ENCODE measurements around the gene PPP1R11.
"Not testable (repeated sequence)": the region's sequence is repeated elsewhere in the genome, so short reads cannot be mapped to it uniquely, and the experiment has no call there.

PPP1R11 gene, protein sequence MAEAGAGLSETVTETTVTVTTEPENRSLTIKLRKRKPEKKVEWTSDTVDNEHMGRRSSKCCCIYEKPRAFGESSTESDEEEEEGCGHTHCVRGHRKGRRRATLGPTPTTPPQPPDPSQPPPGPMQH

DNA sequence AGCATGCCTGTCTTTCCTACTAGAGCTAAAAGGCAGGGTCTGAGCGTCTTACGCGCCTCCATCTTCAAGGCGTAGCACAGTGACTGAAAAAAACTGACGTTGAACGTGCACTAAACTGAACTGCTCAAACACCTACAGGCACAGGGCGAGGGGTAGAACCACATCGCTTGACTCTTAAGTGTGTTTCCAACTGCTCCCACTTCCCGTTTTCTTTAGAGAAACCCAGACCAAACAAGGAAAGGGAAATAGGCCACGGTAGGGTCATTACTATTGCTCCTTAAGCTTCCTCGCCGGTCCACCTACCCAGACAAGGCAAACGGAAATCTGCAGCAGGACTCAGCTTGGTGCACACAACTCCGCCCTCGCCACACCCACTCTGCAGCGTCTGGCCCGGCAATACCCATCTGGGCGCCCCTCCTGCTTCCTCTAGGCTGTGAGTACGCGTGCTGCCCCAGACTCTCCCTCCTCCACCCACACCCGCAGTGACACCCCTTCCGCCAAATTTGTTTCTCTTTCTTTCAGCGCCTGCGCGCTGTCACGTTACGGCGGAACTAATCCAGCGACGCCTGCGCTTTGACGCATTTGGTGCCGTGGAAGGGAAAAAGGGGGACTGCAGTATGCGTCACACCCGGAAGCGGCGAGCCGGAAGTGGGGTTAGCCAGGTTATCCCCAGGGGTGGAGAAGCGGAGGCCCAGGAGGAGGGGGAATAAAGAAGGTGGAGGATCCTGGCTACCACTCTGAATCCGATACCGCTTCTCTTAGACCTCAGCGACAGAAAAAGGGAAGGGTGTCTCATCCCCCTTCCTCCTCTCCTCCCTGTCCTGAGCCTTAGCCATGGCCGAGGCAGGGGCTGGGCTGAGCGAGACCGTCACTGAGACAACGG is at the start of gene PPP1R11:
TSS of gene PPP1R11 (plus strand) at position 622 of the 883 bp plus-strand sequence. CDS start at position 835, 213 bp downstream.
- DNase-seq (ENCODE audit: low read depth): peak; percentile 98

DNA sequence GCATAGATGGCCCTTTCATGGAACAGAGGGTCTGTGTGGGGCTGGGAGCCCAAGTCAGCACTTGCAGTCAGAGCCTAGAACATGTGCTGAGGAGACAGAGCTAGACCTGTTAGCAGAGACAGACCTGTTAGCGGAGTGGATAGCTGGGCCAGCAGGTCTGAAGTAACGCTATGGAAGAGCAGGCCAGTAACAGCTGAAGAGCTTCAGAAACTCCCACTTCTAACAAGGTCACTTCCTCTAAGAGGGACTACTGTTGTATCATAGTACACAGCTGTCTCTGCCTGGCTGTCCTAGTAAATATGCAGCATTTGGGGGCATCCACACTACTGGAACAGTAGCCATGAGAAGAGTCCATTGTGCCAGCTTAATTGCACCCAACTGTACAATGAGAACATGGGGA is 47.2 kb upstream of the PPP1R11 start:
- no peak for DNase-seq (ENCODE audit: low read depth)

DNA sequence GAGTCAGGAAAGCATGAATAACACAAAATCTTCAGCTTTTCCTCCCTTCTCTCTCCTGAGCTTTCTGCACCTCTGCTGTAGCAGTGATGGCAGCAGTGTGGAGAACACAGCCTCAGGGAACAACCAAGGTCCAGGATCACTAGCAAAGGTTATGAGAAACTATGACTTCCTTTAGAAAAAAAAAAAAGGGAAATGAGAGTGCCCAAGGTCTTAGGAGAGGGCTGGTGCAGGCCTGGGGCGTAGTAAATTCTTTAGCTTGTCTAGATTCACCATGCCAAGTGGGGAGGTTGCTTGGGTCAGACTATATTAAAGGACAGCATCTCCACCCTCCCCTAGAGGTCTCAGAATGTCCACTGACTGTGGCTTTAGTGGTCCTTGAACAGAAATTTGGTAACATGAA is 46.4 kb upstream of the PPP1R11 start:
- DNase-seq (ENCODE audit: low read depth): no peak

DNA sequence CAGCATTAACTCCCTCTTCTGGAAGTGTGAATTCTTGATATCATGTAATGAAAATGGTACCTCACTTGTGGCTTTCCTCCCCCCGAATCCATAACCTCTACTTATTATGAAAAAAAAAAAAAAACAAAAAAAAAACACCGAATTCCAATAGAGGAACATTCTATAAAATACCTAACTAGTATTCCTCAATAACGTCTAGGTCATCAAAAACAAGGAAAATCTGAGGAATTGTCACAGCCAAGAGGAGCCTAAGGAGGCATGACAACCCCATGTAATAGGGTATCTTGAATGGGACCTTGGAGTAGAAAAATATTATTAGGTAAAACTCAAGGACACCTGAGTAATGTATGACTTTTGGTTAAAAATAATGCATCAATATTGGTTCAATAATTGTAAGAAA is 44.8 kb upstream of the PPP1R11 start:
- DNase-seq (ENCODE audit: low read depth): no peak

DNA sequence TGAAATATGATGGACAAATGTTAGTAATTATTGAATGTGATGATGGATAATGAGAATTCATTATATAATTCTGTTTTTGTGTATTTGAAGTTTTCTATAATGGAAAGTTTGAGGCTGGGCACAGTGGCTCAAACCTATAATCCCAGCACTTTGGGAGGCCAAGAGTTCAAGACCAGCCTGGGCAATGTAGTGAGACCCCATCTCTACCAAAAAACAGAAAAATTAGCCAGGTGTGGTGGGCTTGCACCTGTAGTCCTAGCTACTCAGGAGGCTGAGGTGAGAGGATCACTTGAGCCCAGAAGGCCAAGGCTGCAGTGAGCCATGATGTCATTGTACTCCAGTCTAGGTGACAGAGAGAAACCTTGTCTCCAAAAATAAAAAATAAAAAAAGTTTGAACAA is 44.3 kb upstream of the PPP1R11 start:
- DNase-seq (ENCODE audit: low read depth): not testable (repeated sequence)

DNA sequence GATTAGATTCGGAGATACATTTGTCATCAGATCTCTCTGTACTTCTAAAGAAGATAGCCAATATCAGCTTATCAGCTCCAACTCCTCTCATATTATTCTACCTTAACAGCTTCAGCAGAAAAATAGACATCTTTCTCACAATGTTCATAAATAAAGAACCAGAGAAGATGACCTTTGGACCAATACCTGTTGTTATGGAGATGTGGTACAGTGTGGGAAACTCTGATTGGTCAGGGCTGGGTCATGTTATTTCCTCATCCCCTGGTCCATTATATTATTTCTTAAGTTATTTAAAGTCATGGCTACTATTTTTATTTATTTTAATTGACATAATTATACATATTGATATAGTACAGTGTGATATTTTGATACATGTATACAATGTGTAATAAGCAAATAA is 41.8 kb upstream of the PPP1R11 start:
- no peak for DNase-seq (ENCODE audit: low read depth)

DNA sequence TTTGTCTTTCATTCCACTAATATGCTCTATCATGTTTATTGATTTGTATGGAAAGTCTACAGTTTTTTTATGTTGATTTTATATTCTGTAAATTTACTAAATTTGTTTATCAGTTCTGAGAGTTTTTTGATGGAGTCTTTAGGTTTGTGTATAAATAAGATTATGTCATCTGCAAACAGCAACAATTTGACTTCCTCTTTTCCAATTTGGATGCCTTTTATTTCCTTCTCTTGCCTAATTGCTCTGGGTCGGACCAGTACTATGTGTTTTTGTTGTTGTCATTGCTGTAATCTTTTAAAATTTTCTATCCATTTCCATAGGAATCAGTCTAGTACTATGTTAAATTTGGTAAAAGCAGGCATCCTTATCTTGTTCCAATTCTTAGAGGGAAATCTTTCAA is 37.4 kb upstream of the PPP1R11 start:
- no peak for DNase-seq (ENCODE audit: low read depth)

DNA sequence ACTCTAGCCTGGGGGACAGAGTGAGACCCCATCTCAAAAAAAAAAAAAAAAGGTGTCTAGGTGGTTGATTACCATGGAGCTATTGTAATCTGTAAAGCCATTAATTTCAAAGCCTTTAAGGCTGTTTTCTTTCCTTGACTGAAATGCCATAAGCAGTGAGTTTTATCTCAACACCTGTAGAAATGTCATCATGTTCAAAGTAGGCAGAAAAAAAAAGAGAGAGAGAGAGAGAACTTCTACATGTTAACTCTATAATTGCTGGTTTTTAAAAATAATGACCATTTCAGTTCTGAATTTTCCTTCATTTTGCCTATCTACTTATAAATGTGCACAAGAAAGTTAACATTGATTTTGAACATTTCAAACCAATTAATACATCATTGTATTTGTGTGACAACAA is 35.6 kb upstream of the PPP1R11 start:
- DNase-seq (ENCODE audit: low read depth): no peak

DNA sequence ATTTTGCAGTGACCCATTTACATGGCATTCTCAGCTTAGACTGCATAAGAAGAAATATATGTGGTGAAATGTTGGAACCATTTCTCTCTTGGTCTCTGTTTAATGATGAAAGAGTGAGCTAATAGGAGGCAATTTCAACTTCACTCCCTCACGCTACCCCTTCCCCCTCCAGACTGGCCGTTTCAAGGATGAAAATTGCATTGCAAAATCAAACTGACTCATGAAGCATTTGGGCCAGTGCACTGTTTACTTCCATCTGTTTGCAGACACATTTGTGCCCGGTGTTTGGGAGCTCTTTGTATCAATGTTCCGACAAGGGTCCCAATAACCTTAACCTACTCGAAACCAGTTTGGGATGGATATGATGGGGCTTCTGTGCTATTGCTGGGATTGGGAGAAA is 33.6 kb upstream of the PPP1R11 start:
- not testable (repeated sequence) for DNase-seq (ENCODE audit: low read depth)

DNA sequence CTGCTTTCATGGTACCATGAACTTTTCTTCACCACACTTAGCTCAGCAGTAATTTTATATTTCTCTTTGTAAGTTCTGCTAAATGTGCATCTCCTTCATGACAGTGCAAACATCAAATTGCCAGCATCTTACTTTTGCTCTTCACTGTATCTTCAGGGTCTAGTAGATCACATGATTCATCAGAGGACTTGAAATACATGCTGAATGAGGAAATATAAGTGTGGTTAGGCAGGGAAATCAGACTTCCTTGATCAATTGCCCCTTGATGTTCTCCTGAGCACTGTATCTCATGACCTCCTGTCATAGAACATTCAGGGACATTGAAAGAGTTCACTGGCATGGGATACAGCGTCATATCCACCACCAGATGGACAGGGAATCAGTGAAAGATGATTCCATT is 31.2 kb upstream of the PPP1R11 start:
- DNase-seq (ENCODE audit: low read depth): no peak

DNA sequence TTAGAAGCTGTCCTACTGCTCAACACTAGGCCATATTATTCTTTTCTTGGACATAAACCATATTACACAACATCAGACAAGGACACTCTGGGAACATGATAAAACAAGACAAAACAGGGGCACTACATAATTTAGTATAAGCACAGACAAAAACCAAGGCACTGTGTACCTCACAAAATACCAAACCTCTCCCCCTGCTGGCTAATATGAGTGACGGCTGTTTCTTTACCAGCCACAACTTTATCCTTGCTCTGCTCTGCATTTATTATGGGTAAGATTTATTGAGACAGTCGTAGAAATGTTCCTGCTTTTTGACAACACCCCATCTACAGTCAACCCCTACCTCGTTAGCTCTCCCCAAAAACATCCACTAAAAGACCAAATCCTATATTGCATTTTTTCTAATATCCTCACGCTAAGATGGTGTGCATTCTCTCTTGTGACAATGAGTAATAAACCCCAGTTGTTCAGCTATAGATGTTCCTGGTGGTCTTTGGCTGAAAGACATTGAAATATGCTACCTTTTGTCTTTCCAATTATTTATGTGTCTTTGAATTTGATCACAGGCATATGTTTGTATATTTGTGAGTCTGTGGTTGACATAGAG is 29.7 kb upstream of the PPP1R11 start:
- DNase-seq (ENCODE audit: low read depth): no peak

DNA sequence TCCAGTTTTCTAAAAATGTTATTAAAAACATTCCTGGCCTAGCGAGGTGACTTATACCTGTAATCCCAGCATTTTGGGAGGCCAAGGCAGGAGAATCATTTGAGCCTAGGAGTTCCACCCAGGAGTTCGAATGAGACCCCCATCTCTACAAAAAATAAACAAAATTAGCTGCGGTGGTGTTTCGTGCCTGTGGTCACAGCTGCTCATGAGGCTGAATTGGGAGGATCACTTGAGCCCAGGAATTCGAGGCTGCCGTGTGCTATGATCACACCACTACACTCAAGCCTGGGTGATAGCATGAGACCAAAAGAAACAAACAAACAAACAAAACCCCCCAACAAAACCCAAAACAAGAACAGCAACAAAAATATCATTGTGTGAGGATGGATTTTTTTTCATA is 25.8 kb upstream of the PPP1R11 start:
- DNase-seq (ENCODE audit: low read depth): no peak

DNA sequence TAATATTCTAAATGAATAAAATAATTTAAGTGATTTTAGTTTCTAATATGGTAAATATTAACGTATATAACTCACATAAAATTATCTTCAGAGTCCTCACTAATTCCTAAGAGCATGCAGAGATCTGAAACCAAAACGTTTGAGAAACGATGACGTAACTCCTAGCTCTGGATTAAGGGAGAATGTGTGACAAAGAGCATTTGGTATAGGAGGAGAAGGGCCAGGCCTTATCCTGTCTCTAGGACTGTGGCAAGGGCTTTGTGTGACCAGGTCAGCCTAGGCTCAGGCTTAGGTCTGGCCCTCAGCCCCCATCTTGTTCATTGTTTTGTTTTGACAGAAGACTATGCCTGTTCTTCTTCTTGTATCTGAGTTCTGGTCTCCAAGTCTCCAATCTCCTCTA is 25.2 kb upstream of the PPP1R11 start:
- DNase-seq (ENCODE audit: low read depth): no peak

DNA sequence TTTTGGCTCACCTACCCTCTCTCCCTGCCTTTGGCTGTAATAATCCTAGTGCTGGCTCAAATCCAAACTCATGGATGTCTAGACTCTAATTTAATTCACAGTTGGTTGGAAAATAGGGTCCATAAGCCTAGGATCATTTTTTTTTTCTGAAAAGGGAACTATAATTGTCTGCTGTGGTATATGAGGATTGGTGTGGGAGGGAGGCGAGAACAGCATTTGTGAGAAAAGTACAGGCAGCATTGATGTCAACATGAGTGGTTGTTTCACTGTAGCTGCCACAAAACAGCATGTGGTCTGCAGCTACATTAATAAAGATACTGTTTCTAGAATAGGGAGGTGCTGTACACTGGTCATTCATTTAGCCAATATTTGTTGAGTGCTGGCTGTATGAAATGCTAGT is 24.5 kb upstream of the PPP1R11 start:
- no peak for DNase-seq (ENCODE audit: low read depth)

DNA sequence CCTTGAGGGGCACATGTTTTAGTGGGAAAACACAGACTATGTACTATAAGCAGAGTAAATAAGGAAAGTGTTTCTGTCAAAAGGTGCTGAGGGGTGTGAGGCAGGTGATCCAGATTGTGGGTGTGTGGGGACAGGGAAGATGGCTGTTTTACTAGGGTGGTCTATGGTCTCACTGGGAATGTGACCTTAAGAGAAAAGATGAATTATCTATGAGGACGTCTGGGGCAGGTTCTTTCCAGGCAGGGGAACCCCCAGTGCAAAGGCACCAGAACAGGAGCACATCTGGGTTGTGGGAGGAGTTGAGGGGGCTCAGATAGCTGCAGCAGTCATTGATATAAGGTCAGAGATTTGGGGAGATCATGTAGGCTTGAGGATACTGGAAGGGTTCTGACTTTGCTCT is 24.1 kb upstream of the PPP1R11 start:
- no peak for DNase-seq (ENCODE audit: low read depth)

DNA sequence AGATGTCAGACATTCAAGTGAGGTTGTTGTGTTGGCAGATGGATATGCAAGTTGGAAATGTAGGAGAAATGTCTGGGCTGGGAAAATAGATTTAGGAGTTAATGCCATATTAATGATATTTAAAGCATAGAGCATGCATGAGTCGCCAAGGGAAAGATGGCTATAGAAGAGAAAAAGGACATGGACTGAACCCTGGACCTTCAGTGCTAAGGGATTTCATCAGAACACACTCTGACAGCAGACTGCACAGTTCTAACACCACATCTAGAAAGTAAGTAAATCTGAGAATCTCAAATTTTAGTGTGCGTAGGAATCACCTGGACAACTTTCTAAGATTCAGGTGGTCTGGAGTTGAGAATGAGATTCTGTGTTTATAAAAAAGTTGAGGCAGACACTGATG is 23.3 kb upstream of the PPP1R11 start:
- DNase-seq (ENCODE audit: low read depth): no peak

DNA sequence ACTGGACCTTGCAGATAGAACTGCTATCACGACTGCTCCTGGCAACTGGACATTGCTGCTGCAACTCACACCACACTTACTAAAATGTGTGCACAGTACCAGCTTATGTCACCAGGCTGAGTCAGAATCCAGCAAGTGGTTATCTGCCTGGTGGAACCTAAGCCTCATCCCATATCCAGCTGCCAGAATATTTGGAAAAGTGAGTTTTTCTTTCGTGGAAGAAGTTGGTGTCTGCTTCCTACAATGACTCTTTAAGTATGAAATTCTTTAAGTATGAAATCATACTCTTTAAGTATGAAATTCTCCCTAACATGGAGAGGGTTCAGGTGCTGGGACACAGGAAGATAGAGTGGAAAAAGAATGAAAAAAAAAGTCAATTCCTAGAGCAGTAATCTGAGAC is 22.4 kb upstream of the PPP1R11 start:
- no peak for DNase-seq (ENCODE audit: low read depth)

DNA sequence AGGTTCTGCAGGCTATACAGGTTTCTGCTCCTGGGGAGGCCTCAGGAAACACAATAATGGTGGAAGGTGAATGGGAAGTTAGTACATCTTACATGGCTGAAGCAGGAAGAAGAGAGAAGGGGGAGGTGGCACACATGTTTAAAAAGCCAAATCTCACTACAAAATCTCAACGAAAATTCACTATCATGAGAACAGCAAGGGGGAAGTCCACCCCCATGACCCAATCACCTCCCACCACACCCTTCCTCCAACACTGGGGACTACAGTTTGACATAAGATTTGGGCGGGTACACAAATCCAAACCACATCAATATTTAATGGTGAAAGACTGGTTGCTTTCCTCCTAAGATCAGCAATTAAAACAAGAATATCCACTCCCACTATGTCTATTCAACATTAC is 19.8 kb upstream of the PPP1R11 start:
- DNase-seq (ENCODE audit: low read depth): no peak

DNA sequence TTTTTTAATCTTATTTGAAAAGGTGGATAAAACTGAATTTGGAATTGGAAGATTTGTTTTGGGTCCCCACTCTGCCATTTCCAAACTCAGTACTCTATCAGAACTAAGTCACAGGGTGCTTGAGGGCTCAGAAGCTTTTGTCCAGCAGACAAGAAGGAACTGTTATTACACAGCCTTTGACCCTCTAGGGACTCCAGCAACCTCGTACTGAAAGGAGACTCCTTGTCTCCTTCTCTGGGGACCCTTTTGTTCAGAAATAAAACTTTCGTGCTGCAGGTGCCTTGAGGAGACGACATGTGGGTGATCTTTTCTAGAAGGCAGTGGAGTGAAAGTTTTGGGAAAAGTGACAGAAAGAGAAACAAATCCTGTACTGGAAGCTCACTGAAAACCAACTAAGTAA is 13.3 kb upstream of the PPP1R11 start:
- no peak for DNase-seq (ENCODE audit: low read depth)

DNA sequence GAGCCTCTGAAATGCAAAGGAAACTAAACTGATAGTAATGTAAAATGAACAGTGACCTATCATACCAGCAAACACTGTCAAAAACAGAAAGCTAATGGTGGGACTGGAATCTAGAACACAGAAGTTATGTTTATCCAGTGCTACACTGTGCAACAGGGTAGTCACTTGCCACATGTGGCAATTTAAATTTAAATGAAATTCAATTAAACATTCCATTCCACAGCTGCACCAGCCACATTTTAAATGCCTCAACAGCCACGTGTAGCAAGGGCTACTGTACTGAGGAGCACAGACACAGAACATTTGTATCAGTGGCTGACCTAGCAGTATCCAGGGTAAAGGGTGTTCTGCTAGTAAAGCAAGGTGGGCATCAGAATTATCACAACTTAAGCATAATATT is 11.5 kb upstream of the PPP1R11 start:
- no peak for DNase-seq (ENCODE audit: low read depth)

DNA sequence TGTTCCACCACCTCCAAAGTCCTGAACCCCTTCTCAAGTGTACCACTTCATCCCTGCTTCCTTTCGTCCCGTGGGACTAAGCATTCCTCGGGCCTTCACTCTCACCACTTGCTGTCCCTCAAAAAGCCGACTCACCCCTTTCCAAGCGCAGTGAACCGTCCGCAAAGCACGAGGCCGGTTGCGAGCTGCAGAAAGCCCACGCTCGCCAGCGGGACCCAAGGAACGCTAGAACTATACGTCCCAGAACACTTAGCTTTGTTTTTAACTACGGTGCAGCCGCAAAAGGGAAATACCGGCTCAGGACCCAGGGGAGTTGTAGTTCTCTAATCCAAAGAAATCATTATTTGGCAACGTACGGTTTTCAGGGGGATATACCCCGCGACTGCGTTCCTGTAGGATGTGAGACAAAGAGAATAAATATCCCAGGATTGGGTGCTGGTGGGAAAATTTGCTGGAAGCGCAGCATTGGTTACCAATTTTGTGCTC is 6.3 kb upstream of the PPP1R11 start:
- no peak for DNase-seq (ENCODE audit: low read depth)

DNA sequence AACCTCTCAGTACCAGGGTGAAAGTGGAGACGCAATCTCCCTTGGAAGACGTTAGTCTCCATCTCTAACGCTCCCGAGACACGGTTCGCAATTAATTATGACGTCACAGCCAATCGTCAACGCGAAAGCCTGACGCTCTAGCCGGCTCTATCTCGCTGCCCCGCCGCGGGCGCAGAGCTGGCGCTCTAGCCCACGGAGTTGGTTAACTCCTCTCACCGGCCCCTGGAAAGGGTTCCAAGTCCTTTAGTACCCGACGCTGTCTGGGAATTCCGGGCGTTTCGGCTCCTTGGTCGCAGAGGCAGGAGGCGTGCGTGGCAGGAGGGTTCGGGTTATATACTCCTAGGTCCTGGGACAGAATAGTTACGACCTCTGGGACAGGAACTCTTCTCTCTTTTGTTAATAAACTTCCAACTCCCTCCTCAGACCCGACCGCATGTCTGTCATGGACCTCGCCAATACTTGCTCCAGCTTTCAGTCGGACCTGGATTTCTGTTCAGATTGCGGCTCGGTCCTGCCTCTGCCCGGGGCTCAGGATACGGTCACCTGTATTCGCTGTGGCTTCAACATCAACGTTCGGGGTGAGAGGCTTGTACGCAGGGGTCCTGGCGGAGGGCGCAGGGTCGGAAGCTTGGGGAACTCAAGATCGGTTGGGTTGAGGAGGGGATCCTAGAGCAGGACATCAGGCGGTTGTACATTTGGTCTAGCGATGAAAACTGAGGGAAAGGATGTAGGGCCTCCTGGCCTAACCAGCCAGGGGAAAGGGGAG is 5.7 kb upstream of the PPP1R11 start, which contains the start of gene POLR1H:
TSS of gene POLR1H (plus strand) at position 174 of the 766 bp plus-strand sequence. CDS start at position 434, 260 bp downstream.
- peak; percentile 75 for DNase-seq (ENCODE audit: low read depth)

Data from activated T-helper 1 cell treated with Interleukin-2 at 50 U/mL for 16 hours (primary cell).